ENCODE results near the gene IYD.
"Not testable (repeated sequence)": the region's sequence is repeated elsewhere in the genome, so short reads cannot be mapped to it uniquely, and the experiment has no call there.

The IYD gene

DNA sequence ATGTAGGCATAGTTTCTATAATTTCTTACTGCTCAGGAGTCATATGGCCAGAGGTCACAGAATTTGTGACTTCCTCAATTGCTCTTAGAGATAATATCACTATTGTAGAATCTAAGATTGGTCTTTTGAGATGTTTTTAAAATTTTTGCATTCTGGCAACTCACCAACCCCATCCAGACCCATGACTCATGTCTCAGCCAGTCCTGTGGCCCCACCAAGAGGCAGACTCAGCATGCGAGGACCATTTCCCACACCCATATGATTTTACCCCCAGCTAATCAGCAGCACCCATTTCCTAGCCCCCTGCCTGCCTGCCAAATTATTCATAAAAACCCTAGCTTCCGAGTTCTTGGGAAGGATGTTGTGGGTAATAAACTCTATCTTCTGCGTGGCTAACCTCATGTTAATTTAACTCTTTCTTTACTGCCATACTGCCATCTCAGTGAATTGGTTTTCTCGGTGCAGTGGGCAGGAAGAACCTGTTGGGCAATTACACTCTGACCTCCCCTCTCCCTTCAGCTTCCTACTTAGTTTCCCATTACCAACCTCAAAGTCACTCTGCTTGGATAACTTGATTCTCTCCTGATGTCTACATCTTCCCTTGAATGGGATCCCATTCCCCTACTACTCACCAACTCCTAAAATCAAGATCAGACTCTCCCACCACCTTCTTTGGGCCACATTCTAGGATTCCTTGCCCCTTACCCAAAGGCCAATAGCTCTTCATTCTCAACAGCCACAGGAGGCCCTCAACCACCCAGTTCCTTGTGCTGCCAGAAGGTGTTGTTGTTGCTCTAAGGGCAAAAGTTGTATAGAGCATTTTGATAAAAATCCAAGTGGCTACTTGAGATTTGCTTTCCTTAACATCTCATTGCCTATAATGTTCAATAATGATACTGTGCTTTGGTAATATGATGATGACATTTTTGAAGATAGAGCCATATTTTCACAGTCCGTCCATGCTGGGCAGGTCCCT is 16.2 kb upstream of the IYD start:
- no peak for DNase-seq

DNA sequence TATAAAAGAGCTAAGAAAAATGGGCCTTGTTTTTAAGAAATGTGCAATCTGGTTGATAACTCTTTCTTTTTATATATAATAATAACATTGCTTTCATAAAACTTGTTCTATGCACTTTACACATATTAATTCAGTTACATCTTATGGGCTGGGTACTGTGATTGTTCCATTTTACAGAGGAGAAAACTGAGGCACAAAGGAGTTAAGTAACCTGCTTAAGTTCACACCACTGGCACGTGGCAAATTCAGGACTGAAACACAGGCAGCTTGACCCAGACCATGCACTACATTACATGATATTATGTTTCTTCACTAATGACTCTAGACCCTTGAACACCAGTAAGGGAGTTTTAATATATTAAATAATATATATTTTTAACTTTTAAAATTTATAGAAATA is 15.4 kb upstream of the IYD start:
- DNase-seq, result no peak

DNA sequence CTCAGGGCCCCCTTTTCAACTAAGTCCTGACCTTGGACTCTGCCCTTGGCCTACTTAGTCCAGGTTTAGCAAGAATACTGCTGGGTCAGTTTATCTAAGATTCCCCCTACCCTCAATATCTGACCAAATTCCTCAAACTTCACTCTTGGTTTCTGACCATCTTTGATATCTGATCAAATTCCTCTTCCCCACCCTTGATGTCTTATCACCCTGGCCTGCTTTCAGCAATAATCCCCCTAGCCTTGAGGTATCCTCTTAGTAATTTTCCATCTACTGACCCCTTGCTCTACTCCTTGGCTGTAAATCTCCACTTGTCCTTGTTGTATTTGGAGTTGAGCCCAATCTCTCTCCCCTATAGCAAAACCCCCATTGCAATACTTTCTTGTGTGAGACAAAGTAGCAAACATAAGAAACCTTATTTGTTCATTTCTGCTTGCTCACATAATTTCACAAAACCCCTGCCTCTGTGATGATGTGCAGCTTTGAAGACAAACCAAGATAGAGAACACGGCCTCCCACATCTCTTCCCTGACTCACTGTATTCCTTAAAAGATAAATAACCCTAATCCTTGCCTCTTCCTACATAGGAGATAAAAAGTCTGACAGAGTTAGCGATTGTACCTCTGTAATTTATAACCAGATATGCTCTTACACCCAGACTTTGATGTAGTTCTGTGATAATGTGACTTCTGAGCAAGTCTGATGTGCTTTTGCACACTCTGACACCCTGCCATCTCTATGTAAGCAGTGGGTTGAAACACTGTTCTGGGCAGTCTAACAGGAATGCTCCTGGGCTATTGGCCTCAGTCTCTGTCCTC is 13.8 kb upstream of the IYD start:
- DNase-seq, result no peak

DNA sequence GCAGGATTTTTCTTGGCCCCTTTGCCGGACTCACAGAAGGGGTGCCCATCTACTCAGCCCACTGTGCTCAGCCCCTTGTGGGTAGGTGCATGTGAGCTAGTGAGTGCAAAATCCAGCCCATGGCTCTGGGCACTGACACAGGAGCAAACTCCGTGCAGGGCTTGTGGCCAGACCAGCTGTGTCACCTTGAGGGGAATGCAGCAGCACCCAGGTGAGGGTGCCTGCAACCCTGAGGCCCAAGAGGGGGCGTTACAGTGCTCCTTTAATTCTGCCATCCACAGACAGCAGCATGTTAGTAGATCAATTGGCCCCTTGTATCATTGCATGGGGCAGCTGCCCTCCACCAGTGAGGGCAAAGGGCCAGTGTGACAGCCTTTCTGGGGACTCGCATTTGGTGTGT is 12.9 kb upstream of the IYD start:
- no peak for DNase-seq

DNA sequence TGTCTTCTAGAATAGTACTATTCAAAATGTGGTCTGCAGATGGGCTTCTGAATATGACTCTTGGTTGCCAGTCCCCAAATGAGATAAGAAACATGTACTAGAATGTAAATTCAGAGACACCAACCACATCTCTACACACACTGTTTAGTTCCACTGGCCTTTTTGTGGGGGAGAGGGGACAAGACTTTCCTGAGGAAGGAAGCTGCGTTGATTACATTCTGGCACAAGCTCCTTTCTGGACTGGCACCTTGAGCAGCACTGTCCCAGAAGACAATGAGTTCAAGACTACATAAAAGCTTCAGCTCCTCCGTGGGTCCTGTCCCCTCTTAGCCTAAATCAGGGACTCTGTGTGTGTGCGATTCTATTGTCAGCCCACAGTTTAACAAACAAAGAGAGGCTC is 6.9 kb upstream of the IYD start:
- DNase-seq, result no peak

DNA sequence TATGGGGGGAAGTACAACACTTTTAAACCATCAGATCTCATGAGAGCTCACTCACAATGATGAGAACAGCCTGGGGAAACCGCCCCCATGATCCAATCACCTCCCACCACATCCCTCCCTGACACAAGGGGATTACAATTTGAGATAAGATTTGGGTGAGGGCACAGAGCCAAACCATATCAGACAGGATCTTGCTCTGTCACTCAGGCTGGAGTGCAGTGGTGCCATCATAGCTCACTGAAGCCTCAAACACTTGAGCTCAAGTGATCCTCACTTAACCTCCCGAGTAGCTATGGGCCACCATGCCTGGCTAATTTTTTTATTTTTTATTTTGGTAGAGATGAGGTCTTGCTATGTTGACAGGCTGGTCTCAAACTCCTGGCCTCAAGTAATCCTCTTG is 5.1 kb upstream of the IYD start:
- no peak for DNase-seq

DNA sequence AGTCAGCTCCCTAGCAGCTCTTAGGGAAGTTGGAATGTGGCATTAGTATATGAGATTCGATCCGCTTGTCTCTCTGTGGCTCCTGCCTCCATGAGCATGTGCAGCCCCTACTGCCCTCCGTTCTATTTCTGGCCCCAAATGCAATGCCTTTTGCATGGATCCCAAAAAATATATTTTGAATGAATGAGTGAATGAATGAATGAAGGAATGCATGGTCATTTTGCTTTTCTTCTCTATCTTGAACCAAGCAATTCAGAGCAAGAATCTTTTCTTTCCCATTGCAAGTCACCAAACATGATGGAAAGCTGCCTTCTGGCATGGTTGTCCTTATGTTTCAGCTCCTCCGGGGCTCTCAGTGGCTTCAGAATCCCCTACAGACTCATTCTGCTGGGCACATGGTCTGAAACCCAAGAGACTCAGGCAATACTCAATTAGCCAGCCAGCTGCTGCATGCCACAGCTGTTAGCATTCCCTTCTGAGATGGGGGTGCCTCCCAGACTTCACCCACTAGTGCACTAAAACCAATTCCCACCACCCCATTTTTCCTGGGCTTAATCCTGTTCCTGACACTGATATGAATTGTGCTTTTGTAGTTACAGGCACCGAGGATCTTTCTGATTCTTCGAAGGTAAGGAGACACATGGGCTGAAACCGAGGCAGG is 2.6 kb upstream of the IYD start:
- DNase-seq, result no peak

DNA sequence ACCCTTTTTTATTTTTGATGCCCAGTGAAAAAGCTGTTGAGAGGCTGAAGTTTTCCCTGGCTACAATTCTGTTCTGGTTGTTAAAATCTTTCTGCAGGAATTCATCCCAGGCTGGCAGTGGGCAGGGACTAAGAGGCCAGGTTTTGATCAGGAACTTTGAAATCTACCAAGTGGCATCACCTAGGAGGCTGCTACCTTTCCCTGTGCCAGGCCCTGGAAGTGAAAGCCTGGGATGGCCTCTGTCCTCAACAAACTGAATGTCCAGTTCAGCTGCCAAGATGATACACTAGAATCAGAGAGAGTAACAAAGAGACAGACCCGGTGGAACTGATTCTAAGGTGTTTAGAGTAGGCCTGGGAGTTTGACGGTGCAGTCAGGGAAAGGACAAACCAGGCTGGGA is 596 bp downstream of the IYD start:
- no peak for DNase-seq

DNA sequence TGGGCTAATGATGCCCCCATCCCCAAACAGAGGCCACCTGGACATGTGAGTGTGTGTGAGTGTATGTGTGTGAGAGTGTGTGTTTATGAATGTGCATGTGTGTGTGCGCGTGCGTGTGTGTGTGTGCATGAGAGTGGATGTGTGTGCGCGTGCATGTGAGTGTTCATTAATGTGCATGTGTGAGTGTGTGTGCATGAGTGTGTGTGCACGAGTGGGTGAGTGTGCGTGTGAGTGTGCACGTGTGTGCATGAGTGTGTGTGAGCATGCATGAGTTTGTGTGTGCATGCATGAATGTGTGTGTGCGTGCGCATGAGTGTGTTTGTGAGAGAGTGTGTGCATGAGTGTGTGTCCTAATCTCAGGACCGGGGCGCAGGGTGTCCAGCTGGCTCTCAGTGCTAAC is 1.3 kb downstream of the IYD start:
- DNase-seq, result no peak

DNA sequence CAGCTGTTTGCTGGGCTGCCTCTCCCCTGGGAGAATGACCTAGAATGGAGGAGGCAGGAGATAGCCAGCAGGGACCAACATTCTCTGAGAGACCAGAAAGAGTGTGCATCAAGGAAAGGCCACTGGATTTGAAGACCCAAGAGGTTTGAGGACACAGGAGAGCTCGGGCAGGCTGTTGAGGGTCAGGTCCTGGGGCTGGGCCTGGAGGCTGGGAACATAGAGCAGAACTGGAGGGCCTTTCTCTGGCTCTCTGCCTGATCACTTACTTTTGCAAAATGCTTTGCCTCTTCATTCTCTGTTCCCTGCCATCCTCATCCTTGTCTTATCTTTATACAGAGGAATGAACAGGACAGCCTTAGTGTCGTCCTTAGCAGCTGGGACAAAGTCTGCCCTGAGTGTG is 2.5 kb downstream of the IYD start:
- DNase-seq, result no peak

DNA sequence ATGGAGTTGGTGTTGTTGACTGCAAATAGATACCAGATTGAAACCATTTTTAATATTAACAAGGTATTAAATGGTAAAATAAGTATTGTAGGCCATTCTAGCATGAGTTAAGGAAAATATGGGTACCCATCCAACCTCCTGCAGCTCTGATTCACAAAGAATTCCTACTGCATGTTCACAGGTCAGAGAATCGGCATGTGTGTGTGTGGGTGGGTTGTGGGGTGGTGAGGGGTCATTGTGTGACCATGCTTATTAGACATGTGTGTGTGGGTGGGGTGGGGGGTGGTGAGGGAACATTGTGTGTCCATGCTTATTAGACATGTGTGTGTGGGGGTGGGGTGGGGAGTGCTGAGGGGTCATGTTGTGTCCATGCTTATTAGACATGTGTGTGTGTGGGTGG is 3.2 kb downstream of the IYD start:
- no peak for DNase-seq

DNA sequence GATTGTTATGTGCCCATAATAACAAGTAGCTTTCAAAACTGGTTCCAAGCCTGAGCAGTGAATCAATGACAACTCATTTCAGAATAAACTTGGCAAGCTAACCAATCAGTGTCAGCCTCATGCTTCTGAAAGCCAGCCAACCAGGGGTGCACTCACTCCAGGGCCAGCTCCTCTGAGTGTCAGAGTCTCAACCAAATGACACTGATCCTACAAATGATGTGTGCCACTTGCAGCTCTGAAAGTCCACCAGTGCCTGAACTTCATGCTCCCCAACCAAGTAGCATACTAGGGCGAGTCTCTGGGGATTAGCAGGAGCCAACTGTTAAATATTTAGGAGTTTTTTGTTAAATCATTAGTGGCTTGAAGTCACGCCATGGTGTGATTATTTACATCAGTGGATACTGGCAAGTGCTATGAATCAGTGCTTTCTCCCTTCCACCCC is 4.5 kb downstream of the IYD start:
- no peak for DNase-seq

DNA sequence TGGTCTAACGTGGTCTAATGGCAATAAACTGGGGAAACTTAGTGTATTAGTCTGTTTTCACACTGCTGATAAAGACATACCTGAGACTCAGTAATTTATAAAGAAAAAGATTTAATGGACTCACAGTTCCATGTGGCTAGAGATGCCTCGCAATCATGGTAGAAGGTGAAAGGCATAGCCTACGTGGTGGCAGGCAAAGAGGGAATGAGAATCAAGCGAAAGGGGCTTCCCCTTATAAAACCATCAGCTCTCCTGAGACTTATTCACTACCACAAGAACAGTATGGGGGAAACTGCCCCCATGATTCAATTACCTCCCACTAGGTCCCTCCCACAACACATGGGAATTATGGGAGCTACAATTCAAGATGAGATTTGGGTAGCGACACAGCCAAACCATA is 5.5 kb downstream of the IYD start:
- not testable (repeated sequence) for DNase-seq

DNA sequence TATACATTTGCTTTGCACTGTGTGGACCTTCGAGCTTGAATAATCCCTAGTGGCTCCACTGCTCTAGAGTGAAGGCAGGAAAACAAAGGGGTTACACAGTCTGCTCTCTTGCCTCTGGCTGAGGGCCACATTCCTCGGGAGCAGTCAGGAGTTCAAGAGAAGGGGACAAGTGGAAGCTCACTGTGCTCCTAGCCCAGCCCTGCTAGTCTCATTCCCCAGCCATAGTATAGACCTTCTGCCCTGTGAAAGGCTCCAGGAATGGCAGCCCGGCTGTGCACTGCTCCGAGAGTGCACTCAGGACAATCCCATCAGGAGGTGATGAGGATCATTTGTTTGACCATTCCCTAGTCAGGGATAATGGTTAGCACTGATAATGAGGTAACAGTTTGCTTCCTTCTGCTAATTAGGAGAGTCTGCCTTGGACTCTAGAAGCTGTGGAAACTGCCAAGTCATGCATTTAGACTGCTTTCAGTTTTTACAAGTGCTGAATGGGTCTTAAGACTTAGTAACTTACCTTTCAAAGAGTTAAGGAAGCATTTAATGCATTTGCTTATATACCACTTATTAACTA is 8.5 kb downstream of the IYD start:
- DNase-seq, result no peak

DNA sequence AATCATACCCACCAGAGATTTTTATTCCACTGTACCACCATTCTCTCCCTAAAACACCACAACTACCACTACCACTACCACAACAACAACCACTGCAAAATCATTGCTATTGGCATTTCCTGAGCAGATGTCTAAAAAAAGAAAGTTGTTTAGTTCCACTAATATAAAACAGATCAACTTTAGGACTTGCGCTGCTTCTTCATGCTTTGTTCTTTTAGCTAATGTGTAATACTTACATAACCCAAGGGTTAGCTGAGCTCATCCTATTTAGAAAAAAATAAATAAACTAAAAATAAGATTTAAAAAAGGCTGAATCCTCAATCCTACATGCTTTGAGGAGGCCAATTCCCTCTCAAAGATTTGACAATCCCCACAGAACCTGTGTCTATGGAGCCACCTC is 11.4 kb downstream of the IYD start:
- no peak for DNase-seq

DNA sequence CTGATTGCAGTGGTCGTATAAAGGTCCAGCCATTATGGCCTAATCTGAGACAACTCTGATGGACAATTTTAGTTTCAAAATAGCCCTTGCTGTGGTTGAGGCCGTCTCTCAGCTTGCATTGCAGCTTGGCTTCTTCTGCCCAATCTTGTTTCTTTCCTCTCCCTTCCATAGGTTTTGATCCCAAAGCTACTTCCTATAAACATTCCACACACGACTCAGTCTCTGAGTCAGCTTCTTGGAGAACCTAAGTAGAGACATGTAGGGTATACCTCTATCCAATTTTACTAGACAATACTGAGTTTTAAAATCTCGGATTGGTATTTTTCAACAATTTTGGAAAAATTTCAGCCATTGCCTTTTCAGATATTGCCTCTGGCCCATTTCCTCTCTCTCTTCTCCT is 13.4 kb downstream of the IYD start:
- no peak for DNase-seq

DNA sequence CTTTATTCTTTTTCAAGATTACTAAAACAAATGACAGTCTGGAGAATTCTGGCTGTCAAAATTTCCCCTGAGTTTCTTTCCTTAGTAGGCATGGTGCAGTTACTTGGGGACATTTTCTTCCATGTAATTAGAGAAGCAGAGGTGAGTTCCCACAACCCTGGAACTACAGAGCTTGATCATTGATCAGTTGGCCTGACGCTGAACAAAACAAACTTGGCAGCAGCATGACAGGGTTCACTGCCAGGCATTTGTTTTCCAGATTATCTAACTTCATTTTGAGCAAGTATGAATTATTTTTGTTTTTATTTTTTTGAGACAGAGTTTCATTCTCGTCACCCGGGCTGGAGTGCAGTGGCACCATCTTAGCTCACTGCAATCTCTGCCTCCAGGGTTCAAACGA is 22.6 kb downstream of the IYD start:
- no peak for DNase-seq

DNA sequence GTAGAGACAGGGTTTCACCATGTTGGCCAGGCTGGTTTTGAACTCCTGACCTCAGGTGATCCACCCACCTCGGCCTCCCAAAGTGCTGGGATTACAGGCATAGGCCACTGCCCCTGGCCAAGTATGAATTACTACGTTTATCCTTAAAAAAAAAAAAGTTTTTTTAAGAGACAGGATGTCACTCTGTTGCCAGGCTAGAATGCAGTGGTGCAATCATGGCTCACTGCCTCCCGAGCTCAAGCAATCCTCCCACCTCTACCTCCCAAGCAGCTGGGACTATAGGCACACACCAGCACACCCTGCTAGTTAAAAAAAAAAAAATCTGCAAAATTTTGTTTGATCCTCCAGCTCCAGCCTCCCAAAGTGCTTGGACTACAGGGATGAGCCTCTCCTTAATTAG is 23.1 kb downstream of the IYD start:
- no peak for DNase-seq

DNA sequence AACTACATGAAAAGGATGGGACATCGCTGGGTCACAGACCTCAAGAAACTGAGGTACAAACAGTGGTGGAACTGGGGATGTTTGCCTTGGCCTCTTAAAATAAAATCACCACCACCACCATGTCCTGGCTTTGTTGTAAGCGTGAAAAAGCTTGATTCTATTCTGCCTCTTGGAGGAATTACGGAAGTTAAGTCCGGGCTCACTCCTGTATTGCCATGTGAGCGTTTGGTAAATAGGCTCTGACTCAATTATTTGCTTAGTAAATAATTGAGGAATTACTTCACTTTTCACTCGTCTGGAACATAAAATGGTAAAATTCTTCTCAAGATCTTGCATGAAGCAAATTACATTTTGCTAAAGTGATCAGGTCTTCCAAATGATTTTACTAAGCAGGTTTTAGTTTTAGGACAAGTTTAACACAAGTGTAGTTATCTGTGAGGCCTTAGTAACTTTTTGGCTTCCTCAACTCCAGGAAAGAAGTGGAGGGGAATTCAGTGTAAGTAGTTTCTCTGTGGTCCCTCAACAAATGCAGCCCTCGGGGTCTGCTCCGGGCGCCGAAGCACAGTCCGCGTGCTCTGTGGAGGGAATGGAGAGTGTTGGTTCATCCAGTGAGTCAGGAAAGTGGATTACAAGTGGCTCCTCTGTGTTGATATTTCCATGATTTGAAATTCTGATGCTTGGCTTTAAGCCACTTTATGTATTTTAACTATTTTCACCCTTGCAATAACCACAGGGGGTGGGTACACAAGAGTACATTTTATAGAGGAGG is 23.8 kb downstream of the IYD start:
- no peak for DNase-seq

DNA sequence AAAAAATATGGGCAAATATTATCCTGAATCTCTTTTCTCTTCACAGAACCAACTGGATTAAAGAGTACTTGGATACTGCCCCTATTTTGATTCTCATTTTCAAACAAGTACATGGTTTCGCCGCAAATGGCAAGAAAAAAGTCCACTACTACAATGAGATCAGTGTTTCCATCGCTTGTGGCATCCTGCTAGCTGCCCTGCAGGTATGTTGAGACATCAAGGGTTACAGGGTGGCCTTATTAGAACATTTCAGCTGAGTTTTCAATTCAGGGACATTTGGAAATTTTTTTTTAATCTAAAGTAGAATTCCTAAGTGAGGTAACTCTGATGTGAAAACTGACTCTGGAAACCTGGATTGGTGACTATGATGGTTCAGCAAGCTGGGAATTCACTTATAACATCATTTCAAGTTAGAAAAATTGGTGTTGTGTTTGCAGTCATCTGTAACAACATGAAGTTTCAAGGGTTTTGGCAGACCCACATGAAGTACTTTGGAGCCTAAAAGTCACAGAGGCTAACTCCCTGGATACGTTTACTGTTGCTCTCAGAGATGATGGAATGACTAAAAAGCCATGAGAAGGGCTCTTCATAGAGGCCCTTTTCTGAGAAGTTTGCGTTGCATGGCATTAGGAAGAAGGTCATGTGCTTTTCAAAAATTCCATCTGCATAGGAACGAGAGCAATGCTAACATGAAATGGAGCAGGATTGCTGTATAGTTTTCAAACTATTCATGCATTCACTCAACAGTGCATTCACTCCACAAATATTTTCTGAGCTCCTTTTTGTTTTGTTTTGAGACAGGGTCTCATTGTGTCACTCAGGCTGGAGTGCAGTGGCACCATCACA is 25.5 kb downstream of the IYD start:
- no peak for DNase-seq

DNA sequence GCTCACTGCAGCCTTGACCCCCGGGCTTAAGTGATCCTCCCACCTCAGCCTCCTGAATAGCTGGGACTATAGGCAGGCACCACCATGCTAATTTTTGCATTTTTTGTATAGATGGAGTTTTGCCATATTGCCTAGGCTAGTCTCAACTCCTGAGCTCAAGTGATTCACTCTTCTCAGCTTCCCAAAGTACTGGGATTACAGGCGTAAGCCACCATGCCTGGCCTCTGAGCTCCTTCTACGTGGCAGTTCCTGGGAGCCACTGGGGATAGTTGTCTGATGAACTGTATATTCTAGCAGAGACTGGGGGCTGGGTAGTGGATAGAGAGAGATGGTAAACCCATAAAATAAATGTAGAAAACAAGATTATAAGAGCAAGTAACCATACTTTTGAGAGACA is 26.1 kb downstream of the IYD start:
- DNase-seq, result no peak

Measured in stimulated activated CD8-positive, alpha-beta memory T cell treated with anti-CD3 and anti-CD28 coated beads, Interleukin-4, amount 100 ng/mL, for 48 hours (primary cell).